HG02610 (cell line): ENCODE data around the gene CEACAM18.

Experiments
- ATAC-seq: cut with Tn5 transposase; IDR thresholded peaks from one replicate; pipeline ENCODE4 v1.9.1; 2021; ENCODE audit warnings: mild to moderate bottlenecking, moderate library complexity; ENCODE audit not compliant: unreplicated experiment

Gene CEACAM18

DNA sequence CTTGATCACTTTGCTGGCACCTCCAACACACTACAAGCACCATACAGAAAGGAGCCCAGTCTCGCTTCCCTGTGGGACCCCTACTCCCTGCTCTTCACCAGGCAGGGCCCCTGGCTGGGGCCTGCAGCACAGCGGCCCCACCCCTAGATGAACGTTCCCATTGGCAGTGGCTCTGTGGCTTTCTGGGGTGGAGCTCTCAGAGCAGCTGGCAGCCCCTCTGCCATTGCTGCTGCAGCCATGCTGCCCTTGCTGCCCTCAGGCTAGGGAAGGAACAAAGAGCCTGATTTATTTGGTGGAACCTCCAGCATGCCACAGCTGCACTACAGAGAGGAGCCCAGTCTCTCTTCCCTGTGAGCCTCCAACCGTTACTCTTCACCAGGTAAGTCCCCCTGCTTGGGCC is 47.3 kb downstream of the CEACAM18 start:
- ATAC-seq, result no peak

GRCh38 chr19:51529301-51529700 is 51.0 kb downstream of the CEACAM18 start:
- ATAC-seq, result no peak

- ATAC-seq, result no peak
These were observed 52.3 kb downstream of the CEACAM18 start for GRCh38 chr19:51530616-51531015.

DNA sequence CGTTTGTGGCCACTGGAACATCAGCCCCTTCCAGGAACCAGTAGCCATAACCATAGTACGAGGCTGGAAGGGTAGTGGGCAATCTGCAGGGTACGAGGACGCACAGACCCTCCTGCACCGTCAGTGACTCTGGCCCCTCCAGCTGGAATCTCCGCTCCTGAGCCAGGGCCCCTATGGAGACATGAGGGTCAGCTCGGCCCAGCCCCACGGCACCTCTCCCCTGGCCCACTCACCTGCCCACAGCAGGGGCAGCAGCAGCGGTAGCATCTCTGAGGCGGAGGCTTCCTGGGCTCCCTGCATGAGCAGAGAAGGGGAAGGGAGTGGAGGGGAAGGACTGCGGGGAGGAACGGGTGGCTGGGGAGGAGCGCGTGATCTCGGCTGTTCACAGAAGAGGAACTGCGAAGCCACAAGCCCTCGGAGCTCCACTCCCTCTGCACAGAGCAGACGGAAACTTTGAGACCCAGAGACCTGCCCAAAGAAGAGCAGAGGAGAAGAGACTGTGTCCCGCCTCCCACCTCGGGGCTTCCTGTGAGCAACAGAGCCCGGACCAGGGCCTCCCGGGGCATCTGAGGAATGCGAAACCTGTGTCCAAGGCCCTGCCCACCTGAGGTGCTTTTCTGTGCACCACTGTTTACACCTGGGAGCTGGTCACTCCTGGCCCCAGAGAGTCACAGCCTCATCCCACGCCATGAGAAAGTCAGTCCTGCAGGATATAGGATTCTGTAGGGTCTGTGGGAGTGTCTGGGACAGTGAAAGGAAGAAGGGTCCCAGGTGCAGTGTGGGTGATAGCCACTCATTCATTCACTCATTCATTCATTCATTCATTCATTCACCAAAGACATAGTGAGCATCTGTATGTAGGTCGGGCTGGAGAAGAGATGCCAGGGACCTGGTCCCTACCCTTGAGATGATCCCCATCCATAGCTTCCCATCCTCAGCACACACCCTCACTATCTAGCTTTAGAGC is 53.3 kb downstream of the CEACAM18 start, which contains the start of gene SIGLEC6:
Gene SIGLEC6, minus strand, starts transcription at position 322 of the 967 bp plus-strand sequence. Its CDS starts 22 bp downstream, at position 300.
- peak; percentile 80 for ATAC-seq

GRCh38 chr19:51535535-51535934 is 57.2 kb downstream of the CEACAM18 start:
- ATAC-seq, result no peak

DNA sequence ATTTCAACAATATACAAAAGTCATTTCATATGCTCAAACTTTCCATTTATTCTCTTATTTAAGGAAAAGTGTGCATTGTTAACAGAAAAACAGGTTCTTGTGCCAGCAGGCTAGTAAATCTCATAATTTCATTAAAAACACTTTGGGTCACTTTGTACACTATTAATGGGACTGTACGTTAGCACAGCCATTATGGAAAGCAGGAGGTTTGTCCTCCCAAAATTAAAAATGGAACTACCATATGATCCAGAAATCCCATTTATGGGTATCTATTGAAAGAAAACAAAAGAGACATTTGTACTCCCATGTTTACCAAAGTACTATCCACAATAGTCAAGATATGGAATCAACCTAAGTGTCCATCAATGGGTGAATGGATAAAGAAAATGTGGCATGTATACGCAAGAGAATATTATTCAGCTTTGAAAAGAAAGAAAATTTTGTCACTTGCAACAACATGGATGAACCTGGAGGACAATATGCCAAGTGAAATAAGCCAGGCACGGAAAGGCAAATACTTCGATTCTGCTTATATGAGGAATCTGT is 61.6 kb downstream of the CEACAM18 start:
- ATAC-seq, result no peak
